B cell (primary cell): Measurements from ENCODE around the gene GNG7. TPM values are rescaled to one million over a fixed set of nuclear protein-coding genes. Genes with fewer than 3 reads are reported as not detected.

Experiments
- ATAC-seq: fragments of 200-7000 bp; cut with Tn5 transposase; one replicate; pipeline ENCODE4 v1.10.0; 2021; ENCODE audit warnings: low read depth, mild to moderate bottlenecking, moderate number of reproducible peaks, moderate library complexity
- CTCF ChIA-PET: fragments of 350-600 bp; sonication (Branson Sonifier 250); formaldehyde crosslinking; loops from one replicate; lab custom pipeline; 2021; ENCODE audit warnings: antibody characterized with exemption, inconsistent platforms; lab: Charles Lee
- POLR2A ChIA-PET: fragments of 350-600 bp; sonication (Branson Sonifier 250); formaldehyde crosslinking; loops from one replicate; lab custom pipeline; 2021; ENCODE audit warnings: antibody characterized with exemption; lab: Charles Lee
- DNase-seq: peaks from one replicate; pipeline ENCODE4 v3.0.0; 2013
- H2AFZ ChIP-seq: 2 replicates; pipeline ENCODE4 v1.6.1; 2012; ENCODE audit warnings: mild to moderate bottlenecking, low read depth, low read length; ENCODE audit not compliant: insufficient read depth, poor library complexity, severe bottlenecking
- H3K27ac ChIP-seq, 2 donors: 1 replicate in 1 of 2; 2 replicates in 1 of 2; pipeline ENCODE4 v1.5.1; 2012 to 2013; ENCODE audit warnings: low read length in 2 of 2, mild to moderate bottlenecking in 2 of 2, moderate library complexity in 1 of 2
- H3K27me3 ChIP-seq, 4 experiments: fragments of 200-600 bp in 1 of 4; sonication (generic) in 1 of 4; replicated peaks in 1 of 4; 1 replicate in 2 of 4; 2 replicates in 2 of 4; pipeline versions ENCODE4 v1.6.1 to v1.7.0; 2013 to 2016; ENCODE audit warnings: low read length in 3 of 4, mild to moderate bottlenecking in 2 of 4, mixed read lengths in 1 of 4, moderate library complexity in 1 of 4; ENCODE audit not compliant: insufficient read depth in 4 of 4, control insufficient read depth in 3 of 4; ENCODE audit errors: control extremely low read depth in 1 of 4
- H3K36me3 ChIP-seq, 2 experiments: replicated peaks in 1 of 2; 1 replicate in 1 of 2; 2 replicates in 1 of 2; pipeline versions ENCODE4 v1.6.1 to v1.7.1; 2013; ENCODE audit warnings: low read length in 1 of 2; ENCODE audit not compliant: insufficient read depth in 2 of 2, control insufficient read depth in 1 of 2; ENCODE audit errors: control extremely low read depth in 1 of 2, extremely low read depth in 1 of 2
- H3K4me1 ChIP-seq, 2 donors: fragments of 200-600 bp in 1 of 2; sonication (generic) in 1 of 2; 1 replicate in 1 of 2; 2 replicates in 1 of 2; pipeline versions ENCODE4 v1.5.1 to v1.6.1; 2013 to 2017; ENCODE audit warnings: low read length in 2 of 2; ENCODE audit not compliant: control insufficient read depth in 2 of 2, insufficient read depth in 2 of 2
- H3K4me2 ChIP-seq: replicated peaks from 2 replicates; pipeline ENCODE3; 2012; ENCODE audit warnings: mild to moderate bottlenecking, low read depth, low read length; ENCODE audit not compliant: poor library complexity, severe bottlenecking
- H3K4me3 ChIP-seq, 5 experiments: fragments of 200-600 bp in 1 of 5; sonication (generic) in 1 of 5; 1 replicate in 3 of 5; 2 replicates in 2 of 5; pipeline versions ENCODE4 v1.5.1 to v1.7.0; 2011 to 2016; ENCODE audit warnings: low read length in 4 of 5, mild to moderate bottlenecking in 4 of 5, low read depth in 2 of 5, control low read depth in 1 of 5, moderate library complexity in 1 of 5; ENCODE audit not compliant: insufficient read depth in 1 of 5; ENCODE audit errors: control extremely low read depth in 1 of 5, extremely low read depth in 1 of 5
- H3K79me2 ChIP-seq: fragments of 200-600 bp; sonication (generic); one replicate; pipeline ENCODE4 v1.6.0; 2016; ENCODE audit warnings: low read length; ENCODE audit not compliant: control insufficient read depth, insufficient read depth
- H3K9ac ChIP-seq: fragments of 200-600 bp; sonication (generic); 2 replicates; pipeline ENCODE4 v1.6.1; 2017; ENCODE audit warnings: mild to moderate bottlenecking, low read length, moderate library complexity
- H3K9me3 ChIP-seq, 3 donors: one replicate each; pipeline versions ENCODE4 v1.6.1 to v1.7.1; 2013; ENCODE audit warnings: low read length in 2 of 3; ENCODE audit not compliant: control insufficient read depth in 2 of 3, insufficient read depth in 1 of 3; ENCODE audit errors: control extremely low read depth in 1 of 3
- H4K20me1 ChIP-seq: 2 replicates; pipeline ENCODE4 v1.6.0; 2012; ENCODE audit warnings: mild to moderate bottlenecking, low read length; ENCODE audit not compliant: insufficient read depth, control insufficient read depth, poor library complexity, severe bottlenecking
- H3K27ac Mint-ChIP-seq: one replicate; pipeline ENCODE4 v1.8.0; 2021; ENCODE audit warnings: mixed read lengths
- H3K27me3 Mint-ChIP-seq: one replicate; pipeline ENCODE4 v1.8.0; 2021; ENCODE audit warnings: mixed read lengths
- H3K4me1 Mint-ChIP-seq: one replicate; pipeline ENCODE4 v1.8.0; 2021; ENCODE audit warnings: mixed read lengths
- H3K4me3 Mint-ChIP-seq: one replicate; pipeline ENCODE4 v1.8.0; 2021; ENCODE audit warnings: mixed read lengths
- H3K9me3 Mint-ChIP-seq: one replicate; pipeline ENCODE4 v1.8.0; 2022; ENCODE audit warnings: mixed read lengths; ENCODE audit not compliant: insufficient read depth
- CTCF ChIP-seq: fragments of 200-600 bp; IDR thresholded peaks from one replicate; pipeline ENCODE4 v1.8.0; 2022; ENCODE audit warnings: antibody characterized with exemption, mild to moderate bottlenecking
- EZH2 ChIP-seq: IDR thresholded peaks from 2 replicates; pipeline ENCODE4 v1.6.1; 2012; ENCODE audit warnings: borderline replicate concordance, low read depth, mild to moderate bottlenecking, moderate library complexity, low read length; ENCODE audit not compliant: insufficient read depth, poor library complexity, severe bottlenecking
- WGBS: methylation state at CpG from one replicate; pipeline ENCODE4 v1.1.5; 2013; ENCODE audit warnings: missing lambda C conversion rate; ENCODE audit not compliant: insufficient coverage; 5-methylcytosine and 5-hydroxymethylcytosine counted together
- intact Hi-C: fragments of 100-400 bp; cut with micrococcal nuclease; formaldehyde crosslinking; loops from one replicate; pipeline ENCODE4 v1.10.0; 2022
- polyA plus RNA-seq: library from polyadenylated mRNA; depleted of rRNA; stranded (reverse); fragments of >200 nt; gene quantifications from 2 replicates; pipeline ENCODE4 v1.2.3, GENCODE V29; 2012
- total RNA-seq, 2 donors: library from RNA; stranded (reverse); fragments of 120-200 nt in 1 of 2; gene quantifications; 1 replicate in 1 of 2; 2 replicates in 1 of 2; pipeline versions ENCODE4 v1.2.3 to v1.2.4, GENCODE V29; 2013 to 2022

The GNG7 gene
- total and polyA plus RNA-seq, 2 donors (not counting 1 experiment from before 2014, with no cell fraction given) = 76.3 to 153 TPM

GRCh38 chr19:2726904-2727639 lies 24.6 kb upstream of the GNG7 start:
- Histone ChIP-seq H3K4me2 (peak overlapping the region; percentile 62), H3K9me3 (peaks cover 0 to 5% (median 0%) of the 10 kb centered on the region in 3 donors), H3K79me2 (peaks cover 4% of the 10 kb centered on the region), H3K4me1 (peaks cover 20 to 26% of the 10 kb centered on the region in 2 donors), H3K27ac (peak overlapping the region in 1 of 2 donors; percentile 6), H3K36me3 (peaks cover 0 to 2% of the 10 kb centered on the region in 2 experiments), H4K20me1 (no peaks in the 10 kb centered on the region), H2AFZ (peak overlapping the region; percentile 65), H3K4me3 (peak overlapping the region in 2 of 5 experiments; percentile 6 to 9), H3K27me3 (peaks cover 0 to 7% (median 2%) of the 10 kb centered on the region in 4 experiments), H3K9ac (peak overlapping the region; percentile 10)
- peak; percentile 41 for DNase-seq
- Mint-ChIP-seq H3K9me3 (no peaks in the 10 kb centered on the region), H3K27me3 (peaks cover 4% of the 10 kb centered on the region), H3K4me1 (peaks cover 22% of the 10 kb centered on the region), H3K4me3 (peak overlapping the region; percentile 70), H3K27ac (no peak overlapping the region)
- intact Hi-C loops = no loop called here
- 35% methylated on average over 21 of the region's 26 CpGs for WGBS
- POLR2A ChIA-PET = interaction anchor here (0.6 kb wide), 2 partner anchors 435 to 456 kb away, joined by 3 to 5 read pairs; no protein-coding TSS in a partner anchor
- no peak for TF ChIP-seq EZH2
- no peak for TF ChIP-seq CTCF
- ATAC-seq = no peak
- CTCF ChIA-PET = interaction anchor here (0.7 to 4.2 kb wide), 6 partner anchors 17 to 78 kb away, joined by 3 to 14 read pairs (median 6); no protein-coding TSS in a partner anchor
